BLaER1 treated with 17β-estradiol and CSF1 and Interleukin-3, amounts not matched to agents 10 nM and 100 nM (cell line): ENCODE results near the gene SCGB1D2.
"Not testable (repeated sequence)": the region's sequence is repeated elsewhere in the genome, so short reads cannot be mapped to it uniquely, and the experiment has no call there.

ENCODE experiments used
- H3K27ac ChIP-seq, 11 experiments: shearing (Covaris generic); formaldehyde crosslinking; 2 replicates each; pipeline ENCODE4 v1.8.1; 2022
- H3K27me3 ChIP-seq, 11 experiments: shearing (Covaris generic); formaldehyde crosslinking; 2 replicates each; pipeline ENCODE4 v1.8.1; 2022
- H3K36me3 ChIP-seq, 11 experiments: shearing (Covaris generic); formaldehyde crosslinking; 2 replicates each; pipeline ENCODE4 v1.8.1; 2022
- H3K4me1 ChIP-seq, 10 experiments: shearing (Covaris generic); formaldehyde crosslinking; 2 replicates each; pipeline ENCODE4 v1.8.1; 2022
- H3K4me2 ChIP-seq, 11 experiments: shearing (Covaris generic); formaldehyde crosslinking; 2 replicates each; pipeline ENCODE4 v1.8.1; 2022
- H3K4me3 ChIP-seq, 10 experiments: shearing (Covaris generic); formaldehyde crosslinking; 2 replicates each; pipeline ENCODE4 v1.8.1; 2022
- H3K9ac ChIP-seq, 11 experiments: shearing (Covaris generic); formaldehyde crosslinking; 2 replicates each; pipeline ENCODE4 v1.8.1; 2022
- H3K9me3 ChIP-seq, 11 experiments: shearing (Covaris generic); formaldehyde crosslinking; replicated peaks in 1 of 11; 2 replicates each; pipeline ENCODE4 v1.8.1; 2022
- H4K20me1 ChIP-seq, 11 experiments: shearing (Covaris generic); formaldehyde crosslinking; 2 replicates each; pipeline ENCODE4 v1.8.1; 2022
- Cebpa-rat ChIP-seq, 11 experiments: shearing (Covaris generic); IDR thresholded peaks; 2 replicates each; pipeline ENCODE4 v1.8.1; 2022

Gene SCGB1D2

GRCh38 chr11:62242021-62242420, at the start of gene SCGB1D2:
SCGB1D2 (plus strand) TSS chr11:62242239; CDS start chr11:62242308, 69 bp downstream.
- TF ChIP-seq Cebpa-rat (IDR thresholded peaks at IDR 0.05) = no peak
- peaks cover 0 to under 1% (median 0%) of the 10 kb centered on the region in 10 experiments; a peak in 2 of 20 replicates for H3K4me1 ChIP-seq
- H3K9ac ChIP-seq = no peak within 1 kb of the TSS
- H4K20me1 ChIP-seq = peaks cover 0 to 5% (median 0%) of the 10 kb centered on the region in 11 experiments; a peak in 2 of 22 replicates
- no peaks in the 10 kb centered on the region for H3K27me3 ChIP-seq
- H3K9me3 ChIP-seq = no peaks in the 10 kb centered on the region
- no peaks in the 10 kb centered on the region for H3K36me3 ChIP-seq
- no peak within 1 kb of the TSS for H3K27ac ChIP-seq
- no peak within 1 kb of the TSS for H3K4me3 ChIP-seq
- H3K4me2 ChIP-seq = no peak within 1 kb of the TSS

- H3K27me3 ChIP-seq = no peaks in the 10 kb centered on the region
- no peaks in the 10 kb centered on the region for H3K4me1 ChIP-seq
- no peak overlapping the region for H3K9ac ChIP-seq
- no peaks in the 10 kb centered on the region for H3K36me3 ChIP-seq
- H4K20me1 ChIP-seq = peaks cover 0 to 5% (median 0%) of the 10 kb centered on the region in 11 experiments; a peak in 1 of 22 replicates
- H3K27ac ChIP-seq = no peak overlapping the region
- H3K4me3 ChIP-seq = no peak overlapping the region
- TF ChIP-seq Cebpa-rat (IDR thresholded peaks at IDR 0.05) = no peak
- H3K9me3 ChIP-seq = no peaks in the 10 kb centered on the region
- no peak overlapping the region for H3K4me2 ChIP-seq
These were observed 48.1 kb upstream of the SCGB1D2 start for GRCh38 chr11:62193952-62194351.

GRCh38 chr11:62195010-62195409, 47.0 kb upstream of the SCGB1D2 start:
- H3K4me2 ChIP-seq, H3K9me3 ChIP-seq, H4K20me1 ChIP-seq, H3K36me3 ChIP-seq, H3K4me1 ChIP-seq, H3K9ac ChIP-seq, H3K4me3 ChIP-seq, H3K27ac ChIP-seq, H3K27me3 ChIP-seq: not testable (repeated sequence)

GRCh38 chr11:62195945-62196344, 46.1 kb upstream of the SCGB1D2 start:
- Histone ChIP-seq H4K20me1 (peaks cover 0 to 5% (median 0%) of the 10 kb centered on the region in 11 experiments; a peak in 1 of 22 replicates), H3K9me3 (no peaks in the 10 kb centered on the region), H3K27me3 (no peaks in the 10 kb centered on the region), H3K4me1 (no peaks in the 10 kb centered on the region), H3K36me3 (no peaks in the 10 kb centered on the region), H3K4me3 (no peak overlapping the region), H3K4me2 (no peak overlapping the region), H3K27ac (no peak overlapping the region), H3K9ac (no peak overlapping the region)
- no peak for TF ChIP-seq Cebpa-rat (IDR thresholded peaks at IDR 0.05)

- not testable (repeated sequence) for H3K36me3 ChIP-seq, H3K27ac ChIP-seq, H3K9me3 ChIP-seq, H3K27me3 ChIP-seq, H3K9ac ChIP-seq, H3K4me3 ChIP-seq, H3K4me2 ChIP-seq, H3K4me1 ChIP-seq, H4K20me1 ChIP-seq
These were observed 44.6 kb upstream of the SCGB1D2 start for GRCh38 chr11:62197400-62197799.

GRCh38 chr11:62201376-62201775, 40.7 kb upstream of the SCGB1D2 start:
- no peak overlapping the region for H3K27ac ChIP-seq
- H3K4me1 ChIP-seq = no peaks in the 10 kb centered on the region

GRCh38 chr11:62202910-62203309, 39.1 kb upstream of the SCGB1D2 start:
- H3K27me3 ChIP-seq = no peaks in the 10 kb centered on the region
- no peak overlapping the region for H3K27ac ChIP-seq
- no peak overlapping the region for H3K9ac ChIP-seq
- no peak overlapping the region for H3K4me2 ChIP-seq
- no peaks in the 10 kb centered on the region for H3K36me3 ChIP-seq
- H3K4me1 ChIP-seq = no peaks in the 10 kb centered on the region
- H3K9me3 ChIP-seq = no peaks in the 10 kb centered on the region
- H4K20me1 ChIP-seq = no peaks in the 10 kb centered on the region
- no peak overlapping the region for H3K4me3 ChIP-seq
- no peak for TF ChIP-seq Cebpa-rat (IDR thresholded peaks at IDR 0.05)

More at GRCh38 chr11:62201376-62201775, 40.7 kb upstream of the SCGB1D2 start:
- Histone ChIP-seq H3K4me2 (no peak overlapping the region), H3K9me3 (no peaks in the 10 kb centered on the region), H3K4me3 (no peak overlapping the region), H4K20me1 (no peaks in the 10 kb centered on the region), H3K36me3 (no peaks in the 10 kb centered on the region), H3K9ac (no peak overlapping the region), H3K27me3 (no peaks in the 10 kb centered on the region)
- TF ChIP-seq Cebpa-rat (IDR thresholded peaks at IDR 0.05) = no peak

- H3K4me3 ChIP-seq = no peak overlapping the region
- H3K9ac ChIP-seq = no peak overlapping the region
- no peak for TF ChIP-seq Cebpa-rat (IDR thresholded peaks at IDR 0.05)
- no peaks in the 10 kb centered on the region; a peak in 1 of 22 replicates for H4K20me1 ChIP-seq
- no peaks in the 10 kb centered on the region for H3K27me3 ChIP-seq
- H3K4me1 ChIP-seq = no peaks in the 10 kb centered on the region
- no peaks in the 10 kb centered on the region for H3K36me3 ChIP-seq
- no peaks in the 10 kb centered on the region for H3K9me3 ChIP-seq
- no peak overlapping the region for H3K4me2 ChIP-seq
- H3K27ac ChIP-seq = no peak overlapping the region
These were observed 37.6 kb upstream of the SCGB1D2 start for GRCh38 chr11:62204430-62204829.

GRCh38 chr11:62205441-62205840, 36.6 kb upstream of the SCGB1D2 start:
- Histone ChIP-seq H3K4me3 (no peak overlapping the region), H3K9ac (no peak overlapping the region), H3K27me3 (no peaks in the 10 kb centered on the region), H3K4me1 (no peaks in the 10 kb centered on the region), H4K20me1 (no peaks in the 10 kb centered on the region; a peak in 1 of 22 replicates), H3K36me3 (no peaks in the 10 kb centered on the region), H3K4me2 (no peak overlapping the region), H3K9me3 (no peaks in the 10 kb centered on the region), H3K27ac (no peak overlapping the region)
- no peak for TF ChIP-seq Cebpa-rat (IDR thresholded peaks at IDR 0.05)

- not testable (repeated sequence) for H3K4me2 ChIP-seq, H4K20me1 ChIP-seq, H3K36me3 ChIP-seq, H3K4me1 ChIP-seq, H3K27ac ChIP-seq, H3K4me3 ChIP-seq, H3K9ac ChIP-seq, H3K9me3 ChIP-seq, H3K27me3 ChIP-seq
These were observed 35.6 kb upstream of the SCGB1D2 start for GRCh38 chr11:62206276-62207066.
